ENCODE results near the gene SMIM23.

The SMIM23 gene

GRCh38 chr5:171813813-171814490, 28.3 kb downstream of the SMIM23 start:
- DNase-seq (ENCODE audit: low read depth in 2 of 2), result no peak

DNA sequence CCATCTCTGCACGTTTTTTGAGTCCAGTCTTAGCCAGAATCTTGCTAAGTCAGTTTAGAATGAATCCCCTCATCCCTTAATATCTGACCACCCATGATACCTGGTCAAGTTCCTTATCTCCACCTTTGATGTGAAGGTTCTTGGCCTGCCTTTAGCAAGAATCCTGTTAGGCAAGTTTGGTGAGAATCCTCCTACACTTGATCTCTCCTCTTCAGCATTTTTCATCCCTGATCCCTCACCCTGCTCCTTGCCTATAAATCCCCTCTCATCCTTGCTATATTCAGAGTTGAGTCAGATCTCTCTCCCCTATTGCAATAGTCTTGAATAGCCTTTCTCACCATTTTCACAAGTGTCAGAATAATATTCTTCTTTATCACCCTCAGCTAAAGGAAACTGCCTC, 31.0 kb downstream of the SMIM23 start:
- no peak for DNase-seq (ENCODE audit: low read depth in 2 of 2)

- no peak for DNase-seq (ENCODE audit: low read depth in 2 of 2)
Observed at GRCh38 chr5:171820561-171820960, 34.9 kb downstream of the SMIM23 start.

- DNase-seq (ENCODE audit: low read depth in 2 of 2), result no peak
Observed at GRCh38 chr5:171821286-171821685, 35.7 kb downstream of the SMIM23 start.

DNA sequence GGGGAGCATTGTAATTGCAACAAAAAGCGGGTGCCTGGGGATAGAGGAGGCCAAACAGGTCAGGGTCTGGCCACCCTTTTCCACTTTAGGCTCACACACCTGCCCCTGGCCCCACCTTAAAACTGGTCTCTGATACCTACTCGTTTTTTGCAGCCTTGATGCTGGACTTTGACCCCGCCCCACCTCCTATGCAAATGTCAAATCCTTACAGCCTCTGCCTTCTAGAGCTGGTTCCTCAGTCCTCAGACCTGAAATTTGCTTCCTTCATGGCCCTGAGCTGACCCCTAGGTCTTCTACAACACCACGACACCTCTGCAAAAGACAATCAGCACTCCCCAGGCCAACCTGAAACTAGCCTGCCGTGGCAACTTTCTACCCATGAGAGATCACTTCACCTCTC, 37.7 kb downstream of the SMIM23 start:
- no peak for DNase-seq (ENCODE audit: low read depth in 2 of 2)

- no peak for DNase-seq (ENCODE audit: low read depth in 2 of 2)
Observed at GRCh38 chr5:171825051-171825450, 39.4 kb downstream of the SMIM23 start.

GRCh38 chr5:171826132-171826531, 40.5 kb downstream of the SMIM23 start:
- no peak for DNase-seq (ENCODE audit: low read depth in 2 of 2)

- no peak for DNase-seq (ENCODE audit: low read depth in 2 of 2)
Observed at GRCh38 chr5:171827162-171827561, 41.5 kb downstream of the SMIM23 start.

- no peak for DNase-seq (ENCODE audit: low read depth in 2 of 2)
Observed at GRCh38 chr5:171830686-171831085, 45.1 kb downstream of the SMIM23 start.

DNA sequence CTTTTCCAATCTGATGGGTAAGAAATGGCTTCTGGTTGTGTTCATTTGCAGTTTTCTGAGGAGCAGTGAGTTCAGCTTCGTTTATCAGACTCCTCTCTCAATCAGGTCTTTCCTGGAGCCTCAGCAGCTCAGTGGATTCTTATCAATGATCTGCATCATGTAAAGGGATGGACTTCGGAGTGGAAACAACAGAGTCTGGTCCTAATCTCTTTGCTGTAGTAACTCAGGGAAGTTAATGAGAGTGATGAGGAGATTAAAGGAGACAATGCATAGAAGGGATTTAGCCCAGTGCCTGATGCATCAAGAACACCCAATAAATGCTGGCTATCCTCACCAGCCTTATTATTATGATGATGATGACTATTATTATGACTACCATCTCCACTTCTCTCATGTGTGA, 47.2 kb downstream of the SMIM23 start:
- DNase-seq (ENCODE audit: low read depth in 2 of 2), result no peak

- no peak for DNase-seq (ENCODE audit: low read depth in 2 of 2)
Observed at GRCh38 chr5:171834461-171834860, 48.8 kb downstream of the SMIM23 start.

DNA sequence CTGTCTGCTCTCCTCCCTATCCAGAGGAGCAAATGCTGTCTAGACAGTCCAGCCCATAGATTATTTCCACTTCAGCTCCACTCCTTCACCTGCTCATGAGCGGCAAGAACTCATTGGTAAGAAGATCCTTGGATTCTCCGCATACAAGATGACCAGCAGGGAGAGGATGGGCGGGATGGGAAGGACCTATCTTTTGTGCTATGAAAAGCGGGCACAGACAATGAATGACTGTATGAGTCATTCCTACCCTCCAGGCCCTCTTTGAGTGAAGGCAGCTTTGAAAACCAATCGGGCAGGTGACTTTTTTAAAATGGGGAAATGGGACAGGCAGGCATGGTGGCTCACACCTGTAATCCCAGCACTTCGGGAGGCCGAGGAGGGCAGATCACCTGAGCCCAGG, 49.4 kb downstream of the SMIM23 start:
- no peak for DNase-seq (ENCODE audit: low read depth in 2 of 2)

- no peak for DNase-seq (ENCODE audit: low read depth in 2 of 2)
Observed at GRCh38 chr5:171837522-171837921, 51.9 kb downstream of the SMIM23 start.

GRCh38 chr5:171838066-171838465, 52.4 kb downstream of the SMIM23 start:
- no peak for DNase-seq (ENCODE audit: low read depth in 2 of 2)

- no peak for DNase-seq (ENCODE audit: low read depth in 2 of 2)
Observed at GRCh38 chr5:171839112-171839511, 53.5 kb downstream of the SMIM23 start.

GRCh38 chr5:171840066-171840465, 54.4 kb downstream of the SMIM23 start:
- DNase-seq (ENCODE audit: low read depth in 2 of 2), result no peak

Measured in stimulated activated CD4-positive, alpha-beta T cell treated with anti-CD3 and anti-CD28 coated beads, Interleukin-4, amount 100 ng/mL, for 48 hours (primary cell).